HepG2 (cell line): Measurements from ENCODE around the gene SLC19A3. TPM values are rescaled to one million over a fixed set of nuclear protein-coding genes. Genes with fewer than 3 reads are reported as not detected.
A peak's percentile ranks its signal among the peaks of the same experiment; 100 is the strongest.

ENCODE experiments used
- ARNTL ChIP-seq: sonication (generic); formaldehyde crosslinking; IDR thresholded peaks from 2 replicates; pipeline ENCODE4 v1.4.0; 2020; ENCODE audit warnings: mild to moderate bottlenecking, missing genetic modification reagents
- GATA4 ChIP-seq: sonication (generic); IDR thresholded peaks from 2 replicates; pipeline ENCODE4 v1.6.1; 2016; ENCODE audit warnings: antibody characterized with exemption, low read depth, borderline replicate concordance
- MAX ChIP-seq: IDR thresholded peaks from 2 replicates; pipeline ENCODE4 v1.6.1; 2012; ENCODE audit warnings: inconsistent platforms
- ONECUT2 ChIP-seq: sonication (generic); formaldehyde crosslinking; IDR thresholded peaks from 2 replicates; pipeline ENCODE4 v1.4.0; 2020; ENCODE audit warnings: missing genetic modification reagents
- PAWR ChIP-seq: sonication (generic); formaldehyde crosslinking; IDR thresholded peaks from 2 replicates; pipeline ENCODE4 v1.4.0; 2020; ENCODE audit warnings: missing genetic modification reagents, mild to moderate bottlenecking, borderline replicate concordance
- PRDM15 ChIP-seq: sonication (generic); formaldehyde crosslinking; IDR thresholded peaks from 2 replicates; pipeline ENCODE4 v1.4.0; 2020; ENCODE audit warnings: missing genetic modification reagents
- RAD51 ChIP-seq: fragments of 450-650 bp; IDR thresholded peaks from 2 replicates; pipeline ENCODE4 v1.6.1; 2016; ENCODE audit warnings: borderline replicate concordance
- TCF12 ChIP-seq, 2 experiments: fragments of 450-650 bp in 1 of 2; sonication (generic) in 1 of 2; formaldehyde crosslinking in 1 of 2; IDR thresholded peaks; 2 replicates each; pipeline versions ENCODE4 v1.6.1 to v1.8.0; 2017 to 2022; ENCODE audit warnings: antibody characterized with exemption in 1 of 2, mild to moderate bottlenecking in 1 of 2, missing genetic modification reagents in 1 of 2, moderate library complexity in 1 of 2
- U2AF1 ChIP-seq: fragments of 200-400 bp; formaldehyde crosslinking; optimal IDR thresholded peaks from 2 replicates; pipeline ENCODE3; 2017; ENCODE audit warnings: mild to moderate bottlenecking, low read depth, low read length
- ZBTB21 ChIP-seq: sonication (generic); formaldehyde crosslinking; IDR thresholded peaks from 2 replicates; pipeline ENCODE4 v1.4.0; 2020; ENCODE audit warnings: missing genetic modification reagents
- ZNF317 ChIP-seq: sonication (generic); formaldehyde crosslinking; IDR thresholded peaks from 2 replicates; pipeline ENCODE4 v1.5.0; 2020; ENCODE audit warnings: mild to moderate bottlenecking, missing genetic modification reagents
- ZNF407 ChIP-seq: sonication (generic); formaldehyde crosslinking; IDR thresholded peaks from one replicate; pipeline ENCODE4 v1.5.1; 2020; ENCODE audit warnings: mild to moderate bottlenecking, missing genetic modification reagents; ENCODE audit errors: not compliant biosample characterization
- ZNF800 ChIP-seq: sonication (generic); formaldehyde crosslinking; IDR thresholded peaks from 2 replicates; pipeline ENCODE4 v1.4.0; 2020; ENCODE audit warnings: missing genetic modification reagents
- ZSCAN9 ChIP-seq: IDR thresholded peaks from 2 replicates; pipeline ENCODE4 v1.6.1; 2016; ENCODE audit warnings: borderline replicate concordance
- polyA plus RNA-seq, 8 experiments: library from polyadenylated mRNA; depleted of rRNA in 3 of 8; stranded (reverse) in 7 of 8; unstranded in 1 of 8; fragments of >200 nt; fragmentation: Illumina TruSeq in 4 of 8; extraction: Trizol in 4 of 8; gene quantifications; 2 replicates each; pipeline versions ENCODE4 v1.2.1 to v1.2.3, GENCODE V29; 2011 to 2016; ENCODE audit warnings: low read depth in 4 of 8, missing spikeins in 1 of 8, mixed read lengths in 1 of 8; ENCODE audit not compliant: insufficient read depth in 1 of 8
- total RNA-seq, 5 experiments: library from RNA; depleted of rRNA; stranded (reverse); fragments of >200 nt; fragmentation: Illumina TruSeq; extraction: Trizol; gene quantifications; 2 replicates each; pipeline ENCODE4 v1.2.3, GENCODE V29; 2016; ENCODE audit warnings: low read depth in 1 of 5

Gene SLC19A3
- total and polyA plus RNA-seq, 2 of the 13 experiments (the other 11 are each of a cell fraction or from before 2014, with no cell fraction given), result 2.3 to 5.2 TPM

GRCh38 chr2:227717687-227718567, at the start of gene SLC19A3 (continued):
- TF ChIP-seq PRDM15 (CRISPR knock-in tag) (no peak), RAD51 (no peak), ARNTL (CRISPR knock-in tag) (no peak), ONECUT2 (CRISPR knock-in tag) (no peak), ZBTB21 (no peak), GATA4 (no peak), TCF12 (IDR thresholded peaks at IDR 0.05) (no peak), TCF12 (CRISPR knock-in tag; IDR thresholded peaks at IDR 0.05) (no peak), U2AF1 (no peak), ZNF317 (CRISPR knock-in tag) (peak; percentile 54; the same call in 1 of the 2 replicates), MAX (no peak; the same call in none of the 2 replicates), ZNF407 (no peak), ZNF800 (CRISPR knock-in tag) (peak; percentile 64; the same call in 1 of the 2 replicates), PAWR (CRISPR knock-in tag) (no peak), ZSCAN9 (CRISPR knock-in tag) (no peak)
